HepG2 (cell line): Measurements from ENCODE around the gene RIC3. TPM values are rescaled to one million over a fixed set of nuclear protein-coding genes. Genes with fewer than 3 reads are reported as not detected.

Source experiments
- ATAC-seq: fragments of 200-7000 bp; cut with Tn5 transposase; 3 replicates; pipeline ENCODE4 v1.9.1; 2020; ENCODE audit warnings: mild to moderate bottlenecking, moderate library complexity
- BruUV-seq: library from RNA; stranded (reverse); fragments of 400-500 nt; replicated peaks from 2 replicates; lab custom pipeline; 2021; lab: Mats Ljungman, UMichigan
- CTCF ChIA-PET: fragments of 300-600 bp; formaldehyde crosslinking; extraction: SDS; loops from one replicate; lab custom pipeline; 2021; ENCODE audit warnings: low total read pairs, inconsistent platforms, low intra/inter-chr PET ratio; lab: Yijun Ruan, JAX
- POLR2A ChIA-PET: fragments of 350-600 bp; sonication (Branson Sonifier 250); formaldehyde crosslinking; loops from one replicate; lab custom pipeline; 2020; ENCODE audit warnings: antibody characterized with exemption, inconsistent platforms; lab: Yijun Ruan, JAX
- DNase-seq: peaks from one replicate; pipeline ENCODE4 v3.0.0-alpha.2; 2015; ENCODE audit warnings: low spot score
- FAIRE-seq: peaks from 3 replicates; lab custom pipeline; 2011; peaks lifted over from hg19 to GRCh38; lab: Jason Lieb, UNC
- H2AFZ ChIP-seq: one replicate; pipeline ENCODE4 v1.6.1; 2011; ENCODE audit warnings: low read length, inconsistent platforms
- H3K27ac ChIP-seq: fragments of 300-600 bp; 3 replicates; pipeline ENCODE4 v1.8.0; 2011; ENCODE audit warnings: mixed run types, mild to moderate bottlenecking, mixed read lengths, low read length, inconsistent platforms; ENCODE audit not compliant: insufficient read depth; ENCODE audit errors: extremely low read length
- H3K27me3 ChIP-seq, 2 experiments: fragments of 200-600 bp in 1 of 2; 2 replicates in 1 of 2; 3 replicates in 1 of 2; pipeline versions ENCODE4 v1.6.0 to v1.8.0; 2011; ENCODE audit warnings: low read length in 2 of 2, mild to moderate bottlenecking in 2 of 2, moderate library complexity in 2 of 2, inconsistent platforms in 1 of 2; ENCODE audit not compliant: insufficient read depth in 2 of 2, control insufficient read depth in 1 of 2
- H3K36me3 ChIP-seq, 2 experiments: fragments of 200-600 bp in 1 of 2; replicated peaks in 1 of 2; 2 replicates in 1 of 2; 3 replicates in 1 of 2; pipeline versions ENCODE4 v1.5.1 to v1.8.0; 2011; ENCODE audit warnings: low read length in 2 of 2, inconsistent platforms in 1 of 2; ENCODE audit not compliant: insufficient read depth in 2 of 2, control insufficient read depth in 1 of 2
- H3K4me1 ChIP-seq: 2 replicates; pipeline ENCODE4 v1.5.1; 2012; ENCODE audit warnings: low read length, inconsistent platforms; ENCODE audit not compliant: insufficient read depth
- H3K4me2 ChIP-seq: 2 replicates; pipeline ENCODE4 v1.6.0; 2011; ENCODE audit warnings: low read depth, low read length, inconsistent platforms
- H3K4me3 ChIP-seq, 3 experiments: fragments of 200-600 bp in 1 of 3; sonication (generic), shearing (Covaris generic) in 1 of 3; replicated peaks in 1 of 3; 2 replicates each; pipeline ENCODE4 v1.5.1; 2011 to 2016; ENCODE audit warnings: low read length in 3 of 3, inconsistent platforms in 2 of 3, low read depth in 2 of 3, mild to moderate bottlenecking in 2 of 3, control low read depth in 1 of 3, mixed read lengths in 1 of 3; ENCODE audit not compliant: insufficient read depth in 1 of 3
- H3K79me2 ChIP-seq: one replicate; pipeline ENCODE4 v1.6.1; 2011; ENCODE audit warnings: low read length, inconsistent platforms; ENCODE audit not compliant: insufficient read depth
- H3K9ac ChIP-seq: 2 replicates; pipeline ENCODE4 v1.6.0; 2011; ENCODE audit warnings: mild to moderate bottlenecking, low read depth, low read length, inconsistent platforms; ENCODE audit not compliant: insufficient read depth
- H3K9me3 ChIP-seq: 2 replicates; pipeline ENCODE4 v1.5.1; 2012; ENCODE audit warnings: mild to moderate bottlenecking, low read length
- H4K20me1 ChIP-seq: 2 replicates; pipeline ENCODE4 v1.6.0; 2011; ENCODE audit warnings: inconsistent platforms, mild to moderate bottlenecking, low read length, moderate library complexity; ENCODE audit not compliant: insufficient read depth
- ARID4A ChIP-seq: sonication (generic); formaldehyde crosslinking; IDR thresholded peaks from 2 replicates; pipeline ENCODE4 v1.5.0; 2020; ENCODE audit warnings: mild to moderate bottlenecking, missing genetic modification reagents, borderline replicate concordance
- FOSL2 ChIP-seq: sonication (generic); formaldehyde crosslinking; IDR thresholded peaks from 2 replicates; pipeline ENCODE4 v1.4.0; 2020; ENCODE audit warnings: missing genetic modification reagents
- HHEX ChIP-seq: IDR thresholded peaks from 2 replicates; pipeline ENCODE4 v1.6.1; 2016; ENCODE audit warnings: control low read depth
- NFIB ChIP-seq: sonication (generic); formaldehyde crosslinking; IDR thresholded peaks from 2 replicates; pipeline ENCODE4 v1.9.0; 2021; ENCODE audit warnings: missing genetic modification reagents, mild to moderate bottlenecking, borderline replicate concordance
- NFYC ChIP-seq: IDR thresholded peaks from 2 replicates; pipeline ENCODE4 v1.6.1; 2016; ENCODE audit warnings: missing genetic modification reagents, missing compliant biosample characterization
- NRL ChIP-seq: sonication (generic); formaldehyde crosslinking; IDR thresholded peaks from 2 replicates; pipeline ENCODE4 v1.5.0; 2020; ENCODE audit warnings: missing genetic modification reagents, mild to moderate bottlenecking, moderate library complexity, borderline replicate concordance
- PAX8 ChIP-seq: sonication (generic); formaldehyde crosslinking; IDR thresholded peaks from 2 replicates; pipeline ENCODE4 v1.8.0; 2022; ENCODE audit warnings: mild to moderate bottlenecking, missing genetic modification reagents, borderline replicate concordance
- PBX2 ChIP-seq: IDR thresholded peaks from 2 replicates; pipeline ENCODE4 v1.6.1; 2016; ENCODE audit warnings: control low read depth
- PLRG1 ChIP-seq: fragments of 450-650 bp; conservative IDR thresholded peaks from 2 replicates; pipeline ENCODE4 v1.6.1; 2016
- TGIF2 ChIP-seq: IDR thresholded peaks from 2 replicates; pipeline ENCODE4 v1.6.1; 2016; ENCODE audit warnings: control low read depth, missing compliant biosample characterization
- ZKSCAN1 ChIP-seq: fragments of 150-350 bp; IDR thresholded peaks from 2 replicates; pipeline ENCODE4 v1.6.1; 2014; ENCODE audit warnings: low read length
- ZNF280B ChIP-seq: sonication (generic); formaldehyde crosslinking; IDR thresholded peaks from 2 replicates; pipeline ENCODE4 v1.5.0; 2020; ENCODE audit warnings: missing genetic modification reagents, mild to moderate bottlenecking, borderline replicate concordance
- ZNF549 ChIP-seq: sonication (generic); formaldehyde crosslinking; IDR thresholded peaks from 2 replicates; pipeline ENCODE4 v1.5.0; 2020; ENCODE audit warnings: missing genetic modification reagents
- ZSCAN21 ChIP-seq: sonication (generic); formaldehyde crosslinking; IDR thresholded peaks from 2 replicates; pipeline ENCODE4 v1.8.0; 2022; ENCODE audit warnings: mild to moderate bottlenecking, missing genetic modification reagents, moderate library complexity, borderline replicate concordance
- in situ Hi-C: cut with HindIII; loops from 2 replicates; pipeline ENCODE4 v1.10.0; 2017; ENCODE audit warnings: low pct_unique_long_range_greater_than_20kb; ENCODE audit not compliant: extremely low pct_ligation_motif_present
- intact Hi-C: fragments of 100-400 bp; cut with micrococcal nuclease; formaldehyde crosslinking; loops from one replicate; pipeline ENCODE4 v1.10.0; 2022; ENCODE audit not compliant: unreplicated experiment
- polyA plus RNA-seq, 8 experiments: library from polyadenylated mRNA; depleted of rRNA in 3 of 8; stranded (reverse) in 7 of 8; unstranded in 1 of 8; fragments of >200 nt; fragmentation: Illumina TruSeq in 4 of 8; extraction: Trizol in 4 of 8; gene quantifications; 2 replicates each; pipeline versions ENCODE4 v1.2.1 to v1.2.3, GENCODE V29; 2011 to 2016; ENCODE audit warnings: low read depth in 4 of 8, missing spikeins in 1 of 8, mixed read lengths in 1 of 8; ENCODE audit not compliant: insufficient read depth in 1 of 8
- total RNA-seq, 5 experiments: library from RNA; depleted of rRNA; stranded (reverse); fragments of >200 nt; fragmentation: Illumina TruSeq; extraction: Trizol; gene quantifications; 2 replicates each; pipeline ENCODE4 v1.2.3, GENCODE V29; 2016; ENCODE audit warnings: low read depth in 1 of 5
- TF ChIP-seq, protein P1 (sequence below), 2 experiments: fragments of 450-650 bp in 1 of 2; sonication (generic) in 1 of 2; formaldehyde crosslinking; IDR thresholded peaks; 2 replicates each; pipeline versions ENCODE4 v1.5.0 to v1.8.0; 2020 to 2022; ENCODE audit warnings: mild to moderate bottlenecking in 1 of 2, missing genetic modification reagents in 1 of 2

Gene RIC3
- total and polyA plus RNA-seq, 2 of the 13 experiments (the other 11 are each of a cell fraction or from before 2014, with no cell fraction given) = not detected

- DNase-seq (no peak), ATAC-seq (no peak; the same call in 1 of the 3 replicates), FAIRE-seq (no peak)
- TF ChIP-seq ZKSCAN1 (no peak), NFYC (no peak), ZNF280B (no peak), HHEX (CRISPR knock-in tag) (no peak), NRL (no peak), ZSCAN21 (CRISPR knock-in tag) (no peak), NFIB (CRISPR knock-in tag) (no peak), TGIF2 (CRISPR knock-in tag) (no peak), ZNF549 (no peak), PBX2 (CRISPR knock-in tag) (no peak), PLRG1 (no peak), PAX8 (no peak), ARID4A (CRISPR knock-in tag) (no peak), FOSL2 (no peak)
- TF ChIP-seq, protein P1, sequence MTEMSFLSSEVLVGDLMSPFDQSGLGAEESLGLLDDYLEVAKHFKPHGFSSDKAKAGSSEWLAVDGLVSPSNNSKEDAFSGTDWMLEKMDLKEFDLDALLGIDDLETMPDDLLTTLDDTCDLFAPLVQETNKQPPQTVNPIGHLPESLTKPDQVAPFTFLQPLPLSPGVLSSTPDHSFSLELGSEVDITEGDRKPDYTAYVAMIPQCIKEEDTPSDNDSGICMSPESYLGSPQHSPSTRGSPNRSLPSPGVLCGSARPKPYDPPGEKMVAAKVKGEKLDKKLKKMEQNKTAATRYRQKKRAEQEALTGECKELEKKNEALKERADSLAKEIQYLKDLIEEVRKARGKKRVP (CRISPR knock-in tag; IDR thresholded peaks at IDR 0.05) = no peak
- no peaks in the 10 kb centered on the region for H3K36me3 ChIP-seq
- ChIA-PET CTCF (no interaction called here), POLR2A (no interaction called here)
- no peak overlapping the region for H3K27ac ChIP-seq
- no peak overlapping the region for H3K9ac ChIP-seq
- no peaks in the 10 kb centered on the region for H3K79me2 ChIP-seq
- no peak overlapping the region for H2AFZ ChIP-seq
- no peak overlapping the region for H3K4me2 ChIP-seq
- peaks cover 7% of the 10 kb centered on the region for H3K4me1 ChIP-seq
- no peaks in the 10 kb centered on the region for H3K9me3 ChIP-seq
- H4K20me1 ChIP-seq = no peaks in the 10 kb centered on the region
- BruUV-seq = no TSS peak
- intact Hi-C loops = no loop called here
- H3K27me3 ChIP-seq = no peaks in the 10 kb centered on the region; a peak in 1 of 5 replicates
- H3K4me3 ChIP-seq = no peak overlapping the region
- in situ Hi-C loops = no loop called here
These were observed 59.1 kb downstream of the RIC3 start for GRCh38 chr11:8109675-8110074.
